Measurements from ENCODE around the gene MTMR3.
"Not testable (repeated sequence)": the region's sequence is repeated elsewhere in the genome, so short reads cannot be mapped to it uniquely, and the experiment has no call there.

MTMR3 gene

DNA sequence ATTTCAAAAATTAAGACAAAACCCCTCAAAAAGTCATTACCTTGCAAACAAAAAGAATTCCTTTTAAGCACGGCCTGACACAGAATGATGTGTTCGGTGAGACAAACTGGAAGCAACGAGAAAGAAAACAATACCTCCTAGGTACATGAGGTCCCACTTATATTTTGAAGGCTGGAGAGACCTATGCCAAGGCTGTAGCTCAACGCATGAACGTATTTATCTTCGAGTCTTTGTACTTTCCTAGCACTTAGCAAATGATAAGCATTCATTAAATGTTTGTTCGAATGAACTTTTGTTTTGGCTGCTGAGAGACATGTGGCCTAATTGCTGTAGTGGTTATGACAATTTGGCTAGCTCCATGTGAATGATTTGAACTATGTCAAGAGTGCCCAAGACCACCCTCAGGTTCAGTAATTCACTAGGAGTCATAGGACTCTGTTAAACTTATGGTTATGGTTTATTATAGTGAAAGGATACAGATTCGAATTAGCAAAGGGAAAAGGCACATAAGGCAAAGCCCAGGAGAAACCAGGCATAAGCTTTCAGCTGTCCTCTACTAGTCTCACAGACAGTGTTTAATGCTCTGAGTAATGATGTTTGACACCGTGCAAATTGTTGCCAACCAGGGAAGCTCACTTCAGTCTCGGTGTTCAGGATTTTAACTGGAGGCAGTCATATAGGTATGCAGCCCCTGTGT, 171.2 kb downstream of the MTMR3 start:
- DNase-seq (ENCODE audit: low read depth), result no peak

- no peak for DNase-seq (ENCODE audit: low read depth)
Observed at GRCh38 chr22:30054764-30055069, 171.7 kb downstream of the MTMR3 start.

DNA sequence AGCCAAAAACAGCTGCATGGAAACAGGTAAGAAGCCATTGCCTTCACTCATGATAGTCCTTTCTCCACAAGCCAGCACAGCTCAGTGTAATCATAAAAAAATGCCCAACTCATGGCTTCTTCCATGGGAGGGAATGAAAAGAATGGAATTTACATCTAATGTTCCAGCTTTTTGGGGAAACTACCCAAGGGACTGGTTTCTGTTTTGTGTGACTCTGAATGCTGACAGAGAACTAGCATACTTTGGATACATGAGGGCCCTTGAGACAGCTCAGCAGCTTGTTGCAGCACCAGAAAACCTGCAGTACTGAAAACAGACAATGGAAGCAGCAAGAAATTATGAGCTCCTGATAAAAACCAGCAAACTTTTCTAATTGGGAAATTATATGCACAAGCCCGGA, 173.0 kb downstream of the MTMR3 start:
- no peak for DNase-seq (ENCODE audit: low read depth)

DNA sequence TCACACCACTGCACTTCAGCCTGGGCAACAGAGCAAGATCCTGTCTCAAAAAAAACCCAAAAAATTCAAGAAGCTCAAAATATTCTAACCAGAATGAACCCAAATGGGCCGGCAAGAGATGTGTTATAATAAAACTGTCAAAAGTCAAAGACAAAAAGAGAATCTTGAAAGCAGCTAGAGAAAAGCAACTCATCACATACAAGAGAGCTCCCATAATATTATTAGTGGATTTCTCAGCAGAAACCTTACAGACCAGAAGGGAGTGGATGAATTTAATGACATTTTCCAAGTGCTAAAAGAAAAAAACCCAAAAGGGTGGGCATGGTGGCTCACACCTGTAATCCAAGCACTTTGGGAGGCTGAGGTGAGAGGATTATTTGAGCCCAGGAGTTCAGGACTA, 174.4 kb downstream of the MTMR3 start:
- DNase-seq (ENCODE audit: low read depth), result no peak

DNA sequence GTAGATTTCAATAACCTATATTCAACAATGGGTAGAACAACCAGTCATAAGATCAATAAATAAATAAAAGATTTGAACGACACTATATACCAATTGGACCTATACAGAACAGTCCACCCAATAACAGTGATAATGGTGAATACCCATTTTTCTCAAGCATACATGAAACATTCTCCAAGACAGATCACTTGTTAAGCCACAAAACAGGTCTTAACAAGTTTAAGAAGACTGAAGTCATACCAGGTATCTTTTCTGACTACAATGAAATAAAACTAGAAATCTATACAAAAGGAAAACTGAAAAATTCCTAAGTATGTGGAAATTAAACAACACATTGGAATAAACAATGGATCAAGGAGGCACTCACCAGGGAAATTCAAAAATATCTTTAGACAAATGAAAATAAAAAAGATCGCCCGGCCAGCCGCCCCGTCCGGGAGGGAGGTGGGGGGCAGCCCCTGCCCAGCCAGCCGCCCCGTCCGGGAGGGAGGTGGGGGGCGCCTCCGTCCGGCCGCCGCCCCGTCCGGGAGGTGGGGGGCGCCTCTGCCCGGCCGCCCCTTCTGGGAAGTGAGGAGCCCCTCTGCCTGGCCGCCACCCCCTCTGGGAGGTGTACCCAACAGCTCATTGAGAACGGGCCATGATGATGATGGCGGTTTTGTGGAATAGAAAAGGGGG, 176.5 kb downstream of the MTMR3 start:
- not testable (repeated sequence) for DNase-seq (ENCODE audit: low read depth)

- not testable (repeated sequence) for DNase-seq (ENCODE audit: low read depth)
Observed at GRCh38 chr22:30061094-30061493, 178.1 kb downstream of the MTMR3 start.

DNA sequence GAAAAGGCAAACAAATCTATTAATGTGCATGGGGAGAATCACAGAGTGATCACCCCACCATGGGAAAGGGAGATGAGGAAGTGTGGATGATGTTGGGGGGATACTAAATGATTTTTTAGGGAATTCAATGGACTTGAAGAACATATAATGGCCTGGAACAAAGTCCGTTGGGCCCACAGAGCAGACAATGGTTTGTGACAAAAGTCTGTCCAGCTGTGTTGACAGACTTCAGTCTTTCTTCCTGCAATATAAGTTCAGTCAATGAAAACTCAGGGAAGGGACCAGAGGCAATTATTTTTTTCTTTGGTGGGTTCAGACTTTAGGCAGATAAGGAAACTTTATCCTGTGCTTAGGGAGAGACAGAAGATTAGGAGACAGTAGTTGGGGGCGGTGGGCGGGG, 179.3 kb downstream of the MTMR3 start:
- no peak for DNase-seq (ENCODE audit: low read depth)

- no peak for DNase-seq (ENCODE audit: low read depth)
Observed at GRCh38 chr22:30062950-30063349, 180.0 kb downstream of the MTMR3 start.

DNA sequence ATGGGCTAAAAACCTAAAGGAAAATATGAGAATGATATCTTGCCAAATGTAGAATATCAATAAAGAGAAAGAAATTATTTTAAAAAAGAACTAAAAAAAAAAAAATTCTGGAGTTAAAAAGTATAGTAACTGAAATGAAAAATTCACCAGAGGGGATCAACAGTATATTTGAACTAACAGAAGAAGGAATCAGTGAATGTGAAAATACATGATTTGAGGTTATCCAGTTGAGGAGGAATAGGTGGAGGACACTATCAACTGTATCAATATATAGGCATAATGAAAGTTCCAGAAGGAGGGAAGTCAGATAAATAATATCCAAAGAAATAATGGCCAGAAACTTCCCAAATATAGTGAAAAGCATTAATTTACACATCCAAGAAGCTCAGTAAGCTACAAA, 181.2 kb downstream of the MTMR3 start:
- no peak for DNase-seq (ENCODE audit: low read depth)

DNA sequence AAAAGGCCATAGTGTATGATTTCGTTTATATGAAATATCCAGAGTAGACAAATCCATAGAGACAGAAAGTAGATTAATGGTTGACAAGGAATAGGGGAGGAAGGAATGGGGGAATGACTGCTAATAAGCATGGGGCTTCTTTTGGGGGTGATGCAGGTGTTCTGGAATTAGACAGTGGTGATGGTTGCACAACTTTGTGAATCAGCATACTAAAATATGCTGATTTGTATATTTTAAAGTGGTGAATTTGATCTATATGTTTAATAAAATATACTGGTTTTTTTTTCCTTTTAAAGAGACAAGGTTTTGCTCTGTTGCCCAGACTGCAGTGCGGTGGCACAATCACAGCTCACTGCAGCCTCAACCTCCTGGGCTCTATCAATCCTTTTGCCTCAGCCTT, 190.8 kb downstream of the MTMR3 start:
- DNase-seq (ENCODE audit: low read depth), result no peak

GRCh38 chr22:30074147-30074546, 191.2 kb downstream of the MTMR3 start:
- no peak for DNase-seq (ENCODE audit: low read depth)

DNA sequence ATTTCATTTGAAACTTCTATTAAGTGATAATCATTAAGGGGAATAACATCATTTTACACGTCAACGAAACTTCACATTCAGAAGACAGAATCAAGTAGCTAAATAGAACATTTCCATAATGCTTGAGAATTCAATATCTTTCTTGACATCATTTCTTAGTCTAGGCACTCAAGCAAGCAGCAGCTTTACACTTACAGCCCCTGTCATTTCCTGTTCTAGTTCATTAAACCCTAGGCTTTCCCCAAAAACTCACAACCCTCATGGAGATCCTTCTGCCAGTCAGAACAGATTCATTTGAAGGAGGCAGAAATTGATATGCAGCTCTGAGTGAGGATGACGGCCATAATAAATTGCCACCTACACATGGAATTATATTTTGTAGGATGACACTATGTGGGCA, 192.0 kb downstream of the MTMR3 start:
- no peak for DNase-seq (ENCODE audit: low read depth)

- no peak for DNase-seq (ENCODE audit: low read depth)
Observed at GRCh38 chr22:30077279-30077880, 194.4 kb downstream of the MTMR3 start.

GRCh38 chr22:30078320-30079311, 195.6 kb downstream of the MTMR3 start:
- no peak for DNase-seq (ENCODE audit: low read depth)

- no peak for DNase-seq (ENCODE audit: low read depth)
Observed at GRCh38 chr22:30079952-30080533, 197.1 kb downstream of the MTMR3 start, which contains the start of gene HORMAD2. HORMAD2 (plus strand) TSS chr22:30080464; CDS start chr22:30093953, 13,489 bp downstream.

Measured in stimulated activated CD8-positive, alpha-beta memory T cell treated with anti-CD3 and anti-CD28 coated beads, Interleukin-15, amount 100 ng/mL, for 24 hours (primary cell).